ENCODE measurements around the gene UFC1. TPM values are rescaled to one million over a fixed set of nuclear protein-coding genes. Genes with fewer than 3 reads are reported as not detected.

The UFC1 gene
- total RNA-seq (100 to 1,000 TPM in 3 of 7 donors, 10 to 100 TPM in 4; 63.2 to 111 (median 96.1) TPM), polyA plus RNA-seq (100 to 1,000 TPM; 131 to 209 TPM)
- long read RNA-seq, donor 1, transcript UFC1-201 (6 exons, 1,114 nt): major isoform, 57 of 64 reads
- long read RNA-seq, donor 1, partial matches to known transcripts: 2 of 64 reads
- long read RNA-seq, donor 1, other reads (novel, unspliced or antisense): 4 of 64 reads
- long read RNA-seq, donor 2, transcript UFC1-206 (5 exons, 617 nt): minor isoform, 5 of 46 reads
- long read RNA-seq, donor 2, transcript UFC1-201 (6 exons, 1,114 nt): major isoform, 40 of 46 reads
- long read RNA-seq, donor 2, partial matches to known transcripts: 0 of 46 reads
- long read RNA-seq, donor 2, other reads (novel, unspliced or antisense): 0 of 46 reads
- long read RNA-seq, donor 3, transcript UFC1-201 (6 exons, 1,114 nt): major isoform, 35 of 49 reads
- long read RNA-seq, donor 3, partial matches to known transcripts: 6 of 49 reads
- long read RNA-seq, donor 3, other reads (novel, unspliced or antisense): 4 of 49 reads

DNA sequence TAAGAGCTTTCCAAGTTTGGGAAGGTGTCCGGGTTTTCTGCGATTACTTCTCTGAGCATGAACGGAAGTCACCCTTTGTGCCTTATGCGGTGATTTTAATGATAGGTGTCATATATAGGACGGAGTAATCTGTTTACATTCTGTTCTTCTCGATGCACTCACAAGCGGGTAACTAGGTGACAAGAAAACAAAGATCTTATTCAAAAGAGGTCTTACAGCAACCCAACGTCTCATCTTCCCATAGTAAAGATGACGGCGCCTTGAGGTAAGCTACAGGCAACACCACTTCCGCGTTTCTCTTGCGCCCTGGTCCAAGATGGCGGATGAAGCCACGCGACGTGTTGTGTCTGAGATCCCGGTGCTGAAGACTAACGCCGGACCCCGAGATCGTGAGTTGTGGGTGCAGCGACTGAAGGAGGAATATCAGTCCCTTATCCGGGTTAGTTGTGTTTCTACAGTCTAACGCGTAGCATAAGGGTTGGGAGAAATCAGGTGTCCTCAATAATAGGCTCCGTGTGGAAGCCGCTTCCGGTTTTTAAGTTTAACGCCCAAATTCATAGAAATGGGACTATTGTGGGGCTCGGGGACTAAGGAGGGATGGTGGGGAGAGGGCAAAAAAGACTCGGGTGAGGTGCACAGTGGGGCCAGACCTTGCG lies at the start of gene UFC1:
TSS of gene UFC1 (plus strand) at position 297 of the 656 bp plus-strand sequence. CDS start at position 317, 20 bp downstream.
- H3K9me3 ChIP-seq: no peaks in the 10 kb centered on the region
- peak; percentile 73 to 84 (median 77) for DNase-seq
- peak within 1 kb of the TSS; percentile 61 for H3K4me3 ChIP-seq
- TF ChIP-seq POLR2A (IDR thresholded peaks at IDR 0.05) (peak; percentile 27), EP300 (IDR thresholded peaks at IDR 0.05) (no peak)
- TF ChIP-seq, protein P1, sequence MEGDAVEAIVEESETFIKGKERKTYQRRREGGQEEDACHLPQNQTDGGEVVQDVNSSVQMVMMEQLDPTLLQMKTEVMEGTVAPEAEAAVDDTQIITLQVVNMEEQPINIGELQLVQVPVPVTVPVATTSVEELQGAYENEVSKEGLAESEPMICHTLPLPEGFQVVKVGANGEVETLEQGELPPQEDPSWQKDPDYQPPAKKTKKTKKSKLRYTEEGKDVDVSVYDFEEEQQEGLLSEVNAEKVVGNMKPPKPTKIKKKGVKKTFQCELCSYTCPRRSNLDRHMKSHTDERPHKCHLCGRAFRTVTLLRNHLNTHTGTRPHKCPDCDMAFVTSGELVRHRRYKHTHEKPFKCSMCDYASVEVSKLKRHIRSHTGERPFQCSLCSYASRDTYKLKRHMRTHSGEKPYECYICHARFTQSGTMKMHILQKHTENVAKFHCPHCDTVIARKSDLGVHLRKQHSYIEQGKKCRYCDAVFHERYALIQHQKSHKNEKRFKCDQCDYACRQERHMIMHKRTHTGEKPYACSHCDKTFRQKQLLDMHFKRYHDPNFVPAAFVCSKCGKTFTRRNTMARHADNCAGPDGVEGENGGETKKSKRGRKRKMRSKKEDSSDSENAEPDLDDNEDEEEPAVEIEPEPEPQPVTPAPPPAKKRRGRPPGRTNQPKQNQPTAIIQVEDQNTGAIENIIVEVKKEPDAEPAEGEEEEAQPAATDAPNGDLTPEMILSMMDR (IDR thresholded peaks at IDR 0.05): peak in 1 of 3 donors; percentile 5
- peak within 1 kb of the TSS; percentile 67 to 91 for H3K27ac ChIP-seq
- peaks cover 6% of the 10 kb centered on the region for H3K4me1 ChIP-seq (ENCODE audit: insufficient read depth)
- H3K36me3 ChIP-seq: no peaks in the 10 kb centered on the region
- 0 to 1% (median 0%) methylated on average over 33 of the region's 33 CpGs for WGBS, 3 donors
- no peaks in the 10 kb centered on the region for H3K27me3 ChIP-seq
- intact Hi-C loops (cut with DNase I): loop anchor here in 1 of 4 donors (10.0 kb wide), 1 partner anchor 869 kb away; the partner anchor contains the start of gene PEX19

DNA sequence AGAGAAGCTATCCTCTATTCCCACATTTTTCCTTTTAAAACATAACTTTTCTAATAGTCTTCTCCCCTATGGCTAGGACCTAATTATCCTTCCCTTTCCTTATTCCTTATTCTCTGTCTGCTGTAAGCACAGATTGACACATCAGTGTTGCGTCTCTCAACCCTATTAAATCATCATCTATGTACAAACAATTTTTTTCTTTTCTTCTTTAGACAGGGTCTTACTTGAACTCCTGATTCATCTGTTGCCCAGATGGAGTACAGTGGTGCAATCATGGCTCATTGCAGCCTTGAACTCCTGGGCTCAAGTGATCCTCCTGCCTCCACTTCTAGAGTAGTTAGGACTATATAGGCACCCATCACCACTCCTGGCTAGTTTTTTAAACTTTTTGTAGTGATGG lies 47.3 kb upstream of the UFC1 start:
- no peak for DNase-seq
- H3K4me1 ChIP-seq (ENCODE audit: insufficient read depth): no peaks in the 10 kb centered on the region
- no peaks in the 10 kb centered on the region for H3K27me3 ChIP-seq
- TF ChIP-seq EP300 (IDR thresholded peaks at IDR 0.05): no peak
- H3K27ac ChIP-seq: no peak overlapping the region
- 94 to 95% (median 94%) methylated on average over 1 of the region's 1 CpG for WGBS, 3 donors
- no peaks in the 10 kb centered on the region for H3K36me3 ChIP-seq
- no peak overlapping the region for H3K4me3 ChIP-seq
- no peaks in the 10 kb centered on the region for H3K9me3 ChIP-seq
- intact Hi-C loops (cut with DNase I): loop anchor here in 1 of 4 donors (10.0 kb wide), 1 partner anchor 432 kb away; no protein-coding TSS in a partner anchor

DNA sequence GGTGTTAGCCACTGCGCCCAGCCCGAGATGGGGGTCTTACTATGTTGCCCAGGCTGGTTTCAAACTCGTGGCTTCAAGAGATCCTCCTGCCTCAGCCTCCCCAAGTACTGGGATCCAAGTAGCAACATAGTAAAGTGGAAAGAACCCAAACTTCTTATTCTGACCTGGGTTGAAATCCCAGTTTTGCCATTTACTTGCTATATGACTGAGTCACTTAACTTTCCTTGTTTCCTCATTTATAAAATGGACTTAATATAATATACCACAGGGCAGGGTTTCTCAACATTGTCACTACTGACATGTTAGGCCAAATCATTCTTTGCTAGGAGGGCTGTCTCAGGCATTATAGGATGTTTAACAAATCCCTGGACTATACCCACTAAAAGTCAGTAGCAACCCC lies 42.7 kb upstream of the UFC1 start:
- 92 to 94% (median 93%) methylated on average over 3 of the region's 3 CpGs for WGBS, 3 donors
- no peak for DNase-seq
- TF ChIP-seq, protein P1 (IDR thresholded peaks at IDR 0.05): no peak
- TF ChIP-seq EP300 (IDR thresholded peaks at IDR 0.05) (no peak), POLR2A (IDR thresholded peaks at IDR 0.05) (no peak)
- Histone ChIP-seq H3K36me3 (no peaks in the 10 kb centered on the region), H3K4me3 (no peak overlapping the region), H3K27ac (no peak overlapping the region), H3K4me1 (ENCODE audit: insufficient read depth) (peaks cover 5% of the 10 kb centered on the region), H3K27me3 (no peaks in the 10 kb centered on the region), H3K9me3 (no peaks in the 10 kb centered on the region)
- intact Hi-C loops (cut with DNase I): no loop called here

DNA sequence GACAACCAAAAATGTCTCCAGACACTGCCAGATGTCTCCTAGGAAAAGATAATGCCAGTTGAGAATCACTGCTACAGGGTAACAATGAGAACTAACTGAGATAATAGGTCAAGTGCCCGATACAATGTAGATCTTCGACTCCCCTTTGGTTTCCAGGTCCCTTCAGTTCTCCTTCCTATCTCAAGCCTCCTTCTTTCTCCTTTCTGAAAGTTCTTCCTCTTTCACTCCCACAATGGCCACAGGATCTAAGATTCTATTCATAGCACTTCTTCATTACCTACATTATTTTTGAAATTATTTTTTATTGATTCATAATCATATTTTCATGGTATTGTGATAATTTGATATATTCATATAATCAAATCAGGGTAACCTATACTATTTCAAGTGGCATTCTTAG lies 42.3 kb upstream of the UFC1 start:
- no peaks in the 10 kb centered on the region for H3K27me3 ChIP-seq
- 91 to 94% (median 91%) methylated on average over 2 of the region's 2 CpGs for WGBS, 3 donors
- no peaks in the 10 kb centered on the region for H3K36me3 ChIP-seq
- no peak overlapping the region for H3K27ac ChIP-seq
- TF ChIP-seq, protein P1 (IDR thresholded peaks at IDR 0.05): no peak
- TF ChIP-seq POLR2A (IDR thresholded peaks at IDR 0.05) (no peak), EP300 (IDR thresholded peaks at IDR 0.05) (no peak)
- H3K9me3 ChIP-seq: no peaks in the 10 kb centered on the region
- intact Hi-C loops (cut with DNase I): no loop called here
- no peak for DNase-seq
- no peak overlapping the region for H3K4me3 ChIP-seq
- H3K4me1 ChIP-seq (ENCODE audit: insufficient read depth): peaks cover 9% of the 10 kb centered on the region
